Measurements from ENCODE around the gene MAD1L1.

DNA sequence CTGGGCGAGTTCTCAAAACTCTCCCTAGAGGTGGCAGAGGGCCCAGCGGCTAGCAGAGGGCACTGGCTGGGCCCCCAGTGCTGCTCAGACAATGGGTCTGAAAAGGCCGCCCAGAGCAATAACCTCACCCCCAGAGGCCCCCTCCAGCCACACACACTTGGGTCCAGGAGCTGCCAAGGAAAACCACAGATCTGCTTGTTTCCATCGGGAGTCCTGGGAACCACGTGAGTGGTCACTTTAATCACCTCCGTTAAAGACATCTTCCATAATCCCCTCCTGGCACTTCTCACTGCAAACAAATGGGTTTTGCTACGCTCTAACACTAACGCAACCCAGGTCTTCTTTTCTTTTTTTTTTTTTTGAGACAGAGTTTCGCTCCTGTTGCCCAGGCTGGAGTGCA, 39.3 kb upstream of the MAD1L1 start:
- TF ChIP-seq POLR2A (IDR thresholded peaks at IDR 0.05) (no peak), POLR2AphosphoS5 (IDR thresholded peaks at IDR 0.05) (no peak)
